Astrocyte (in vitro differentiated cells and primary cell): ENCODE measurements around the gene DHRS9.

Experiments
- CTCF ChIP-seq: IDR thresholded peaks from 2 replicates; pipeline ENCODE4 v1.5.1; 2011; ENCODE audit warnings: low read depth, mild to moderate bottlenecking, inconsistent platforms, low read length, moderate library complexity; ENCODE audit not compliant: insufficient read depth
- EZH2 ChIP-seq: IDR thresholded peaks from 2 replicates; pipeline ENCODE4 v1.6.1; 2012; ENCODE audit warnings: mild to moderate bottlenecking, low read length, inconsistent platforms; ENCODE audit not compliant: insufficient read depth

GRCh38 chr2:169087757-169088379 is 18.5 kb downstream of the DHRS9 start:
- TF ChIP-seq CTCF (no peak), EZH2 (no peak)
